CD4-positive, alpha-beta T cell (primary cell): ENCODE measurements around the gene USP3. TPM values are rescaled to one million over a fixed set of nuclear protein-coding genes. Genes with fewer than 3 reads are reported as not detected.

ENCODE experiments used
- ATAC-seq: fragments of 200-7000 bp; cut with Tn5 transposase; one replicate; pipeline ENCODE4 v1.10.0; 2022; ENCODE audit warnings: mild to moderate bottlenecking; ENCODE audit not compliant: poor library complexity
- CTCF ChIA-PET: fragments of 350-600 bp; sonication (Branson Sonifier 250); formaldehyde crosslinking; loops from one replicate; lab custom pipeline; 2021; ENCODE audit warnings: antibody characterized with exemption, inconsistent platforms; lab: Charles Lee
- POLR2A ChIA-PET: fragments of 350-600 bp; sonication (Branson Sonifier 250); formaldehyde crosslinking; loops from one replicate; lab custom pipeline; 2021; ENCODE audit warnings: antibody characterized with exemption, inconsistent platforms; lab: Charles Lee
- DNase-seq, 14 experiments: peaks; one replicate each; pipeline ENCODE4 v3.0.0-alpha.2; 2013 to 2020; ENCODE audit warnings: mixed read lengths in 2 of 14
- H3K27ac ChIP-seq, 2 donors: one replicate each; pipeline versions ENCODE4 v1.5.1 to v1.7.0; 2013; ENCODE audit warnings: low read length in 2 of 2, low read depth in 1 of 2, mild to moderate bottlenecking in 1 of 2
- H3K27me3 ChIP-seq, 2 experiments: 1 replicate in 1 of 2; 2 replicates in 1 of 2; pipeline versions ENCODE4 v1.6.1 to v1.7.0; 2013; ENCODE audit warnings: low read length in 2 of 2, control low read depth in 1 of 2, mild to moderate bottlenecking in 1 of 2, moderate library complexity in 1 of 2; ENCODE audit not compliant: insufficient read depth in 2 of 2, control insufficient read depth in 1 of 2
- H3K36me3 ChIP-seq: one replicate; pipeline ENCODE4 v1.6.1; 2013; ENCODE audit warnings: low read length, control low read depth; ENCODE audit not compliant: insufficient read depth
- H3K4me1 ChIP-seq: one replicate; pipeline ENCODE4 v1.6.1; 2013; ENCODE audit warnings: low read length, control low read depth; ENCODE audit not compliant: insufficient read depth
- H3K4me3 ChIP-seq: one replicate; pipeline ENCODE4 v1.5.1; 2013; ENCODE audit warnings: mild to moderate bottlenecking, low read length, moderate library complexity
- H3K9me3 ChIP-seq, 2 experiments: 1 replicate in 1 of 2; 2 replicates in 1 of 2; pipeline versions ENCODE4 v1.6.1 to v1.7.0; 2013; ENCODE audit warnings: low read length in 2 of 2, mild to moderate bottlenecking in 2 of 2, control low read depth in 1 of 2, moderate library complexity in 1 of 2; ENCODE audit not compliant: control insufficient read depth in 1 of 2, insufficient read depth in 1 of 2
- H3K27ac Mint-ChIP-seq: one replicate; pipeline ENCODE4 v1.8.0; 2020; ENCODE audit warnings: mixed read lengths
- H3K27me3 Mint-ChIP-seq: one replicate; pipeline ENCODE4 v1.8.0; 2021; ENCODE audit warnings: mixed read lengths
- H3K36me3 Mint-ChIP-seq: one replicate; pipeline ENCODE4 v1.8.0; 2021; ENCODE audit warnings: low read depth, mixed read lengths
- H3K4me1 Mint-ChIP-seq: one replicate; pipeline ENCODE4 v1.8.0; 2021; ENCODE audit warnings: low read depth, mixed read lengths
- H3K4me3 Mint-ChIP-seq: one replicate; pipeline ENCODE4 v1.8.0; 2020; ENCODE audit warnings: mild to moderate bottlenecking, mixed read lengths
- H3K9me3 Mint-ChIP-seq: one replicate; pipeline ENCODE4 v1.8.0; 2020; ENCODE audit warnings: mixed read lengths
- CTCF ChIP-seq: fragments of 200-600 bp; IDR thresholded peaks from one replicate; pipeline ENCODE4 v1.8.0; 2022; ENCODE audit warnings: antibody characterized with exemption, mild to moderate bottlenecking
- intact Hi-C, 2 experiments: fragments of 100-400 bp; cut with DNase I in 1 of 2; cut with micrococcal nuclease in 1 of 2; formaldehyde crosslinking; loops; one replicate each; pipeline versions ENCODE4 v1.15.1 to v1.9.0; 2023 to 2025; cut with DNase I, micrococcal nuclease
- total RNA-seq, 174 experiments: library from RNA in 2 of 174; stranded (reverse) in 2 of 174; gene quantifications; one replicate each; pipeline ENCODE4 v1.2.3 and lab custom pipeline; 2021 to 2026

Gene USP3
- total RNA-seq, 2 experiments from 2014 or later: 280 to 282 TPM

GRCh38 chr15:63601026-63601703, 96.8 kb downstream of the USP3 start:
- peak overlapping the region; percentile 79 for H3K4me3 ChIP-seq
- peaks cover 55% of the 10 kb centered on the region for H3K4me1 ChIP-seq
- Mint-ChIP-seq H3K27me3 (no peaks in the 10 kb centered on the region), H3K36me3 (peaks cover 20% of the 10 kb centered on the region), H3K4me3 (peak overlapping the region; percentile 95), H3K27ac (peak overlapping the region; percentile 90), H3K4me1 (peaks cover 73% of the 10 kb centered on the region), H3K9me3 (no peaks in the 10 kb centered on the region)
- ATAC-seq (peak; percentile 34), DNase-seq (peak; percentile 22 to 81 (median 49))
- ChIA-PET CTCF (interaction anchor here (1.4 to 4.9 kb wide), 3 partner anchors 9 to 134 kb away, joined by 3 to 24 read pairs (median 17); no protein-coding TSS in a partner anchor), POLR2A (interaction anchor here (0.5 to 4.4 kb wide), 18 partner anchors 9 to 494 kb away, joined by 3 to 39 read pairs (median 4); partner anchors contain the start of genes CIAO2A, SNX1 and USP3)
- peak overlapping the region; percentile 63 to 75 for H3K27ac ChIP-seq
- H3K9me3 ChIP-seq: no peaks in the 10 kb centered on the region
- H3K27me3 ChIP-seq: no peaks in the 10 kb centered on the region
- no peak for TF ChIP-seq CTCF
- intact Hi-C loops: loop anchor here (2.0 to 10.0 kb wide), 4 partner anchors 134 to 494 kb away; partner anchors contain the start of genes CIAO2A (in 2 of the 2) and SNX1 (in 2 of the 2)
- no peaks in the 10 kb centered on the region for H3K36me3 ChIP-seq

- peaks cover 24% of the 10 kb centered on the region for H3K36me3 Mint-ChIP-seq
- ATAC-seq (no peak), DNase-seq (peak in 4 of 14 experiments; percentile 23 to 55 (median 34))
- no peaks in the 10 kb centered on the region for H3K36me3 ChIP-seq
- peak overlapping the region; percentile 90 for H3K27ac Mint-ChIP-seq
- H3K4me3 ChIP-seq: peak overlapping the region; percentile 79
- peak overlapping the region; percentile 18 to 75 for H3K27ac ChIP-seq
- ChIA-PET POLR2A (interaction anchor here (0.9 to 4.4 kb wide), 7 partner anchors 8 to 492 kb away, joined by 3 to 39 read pairs (median 5); partner anchors contain the start of genes CIAO2A and USP3), CTCF (interaction anchor here (4.5 to 4.9 kb wide), 2 partner anchors 8 to 135 kb away, joined by 17 to 24 read pairs; no protein-coding TSS in a partner anchor)
- H3K4me1 ChIP-seq: peaks cover 59% of the 10 kb centered on the region
- H3K27me3 Mint-ChIP-seq: no peaks in the 10 kb centered on the region
- H3K27me3 ChIP-seq: no peaks in the 10 kb centered on the region
- H3K4me1 Mint-ChIP-seq: peaks cover 72% of the 10 kb centered on the region
- H3K9me3 ChIP-seq: no peaks in the 10 kb centered on the region
- peak overlapping the region; percentile 95 for H3K4me3 Mint-ChIP-seq
- intact Hi-C loops: loop anchor here (2.0 to 10.0 kb wide), 4 partner anchors 135 to 493 kb away; partner anchors contain the start of genes CIAO2A (in 2 of the 2) and SNX1 (in 2 of the 2)
- TF ChIP-seq CTCF: no peak
- H3K9me3 Mint-ChIP-seq: no peaks in the 10 kb centered on the region
These were observed 97.4 kb downstream of the USP3 start for GRCh38 chr15:63601704-63602185.

- H3K27ac Mint-ChIP-seq: peak overlapping the region; percentile 90
- no peaks in the 10 kb centered on the region for H3K9me3 Mint-ChIP-seq
- peak overlapping the region; percentile 85 for H3K4me3 Mint-ChIP-seq
- Histone ChIP-seq H3K4me3 (no peak overlapping the region), H3K27me3 (no peaks in the 10 kb centered on the region), H3K9me3 (no peaks in the 10 kb centered on the region), H3K36me3 (peaks cover 2% of the 10 kb centered on the region), H3K27ac (no peak overlapping the region), H3K4me1 (peaks cover 61% of the 10 kb centered on the region)
- DNase-seq: no peak
- ChIA-PET CTCF (interaction anchor here (4.5 to 4.9 kb wide), 2 partner anchors 8 to 136 kb away, joined by 17 to 24 read pairs; no protein-coding TSS in a partner anchor), POLR2A (interaction anchor here (0.9 to 4.4 kb wide), 6 partner anchors 7 to 491 kb away, joined by 3 to 39 read pairs (median 6); partner anchors contain the start of genes CIAO2A and USP3)
- H3K36me3 Mint-ChIP-seq: peaks cover 29% of the 10 kb centered on the region
- no peak for ATAC-seq
- no peaks in the 10 kb centered on the region for H3K27me3 Mint-ChIP-seq
- TF ChIP-seq CTCF: no peak
- intact Hi-C loops: loop anchor here (5.0 to 10.0 kb wide), 3 partner anchors 315 to 492 kb away; partner anchors contain the start of genes CIAO2A (in 2 of the 2) and SNX1 (in 2 of the 2)
- peaks cover 71% of the 10 kb centered on the region for H3K4me1 Mint-ChIP-seq
These were observed 98.2 kb downstream of the USP3 start for GRCh38 chr15:63602595-63602994.
